ENCODE results near the gene DMRTB1.

DMRTB1 gene

DNA sequence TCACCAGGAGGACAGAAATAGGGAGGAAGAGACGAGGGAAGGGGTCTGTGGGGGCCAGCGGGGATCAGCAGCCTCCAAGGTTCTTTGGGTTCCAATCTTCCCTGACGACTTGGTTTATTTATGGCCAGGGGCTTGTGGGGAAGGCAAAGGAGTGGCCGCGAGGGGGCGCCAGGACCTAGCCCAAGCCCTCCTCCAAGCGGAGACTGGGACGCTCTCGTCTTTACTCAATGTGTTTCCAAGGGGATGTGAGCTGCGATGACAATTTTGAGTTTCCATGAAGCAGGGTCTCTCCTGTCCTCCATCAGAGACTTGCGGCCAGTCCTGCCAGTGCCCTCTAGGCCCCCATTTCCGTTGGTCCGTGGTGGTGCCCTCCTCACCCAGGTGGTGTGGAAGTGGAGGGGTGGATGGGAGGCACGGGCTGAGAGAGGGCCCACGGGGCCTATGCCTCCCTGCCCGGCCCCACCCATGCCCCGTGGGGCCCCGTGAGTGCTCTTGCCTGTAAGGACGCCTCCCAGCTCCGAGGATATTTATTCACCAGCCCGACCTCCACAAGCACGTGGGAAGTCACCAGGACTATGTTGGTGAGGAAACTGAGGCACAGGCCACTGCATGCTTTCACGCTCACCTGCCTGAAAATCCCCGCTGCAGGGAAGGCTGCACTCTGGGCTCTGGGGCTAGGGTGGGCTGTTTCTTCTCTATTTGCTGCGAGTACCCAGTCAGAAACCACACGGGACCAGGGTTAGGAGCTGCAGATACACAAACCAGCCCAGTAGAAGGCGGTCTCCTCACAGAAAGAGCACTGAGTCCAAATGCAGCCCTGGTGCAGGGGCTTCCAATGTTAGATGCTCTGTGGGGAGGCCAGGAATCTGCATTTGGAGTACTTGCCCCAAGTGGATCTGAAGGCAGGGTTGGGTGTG lies 26.5 kb downstream of the DMRTB1 start:
- H3K4me3 ChIP-seq (ENCODE audit: low read depth, low read length): no peak overlapping the region
- TF ChIP-seq, protein P1, sequence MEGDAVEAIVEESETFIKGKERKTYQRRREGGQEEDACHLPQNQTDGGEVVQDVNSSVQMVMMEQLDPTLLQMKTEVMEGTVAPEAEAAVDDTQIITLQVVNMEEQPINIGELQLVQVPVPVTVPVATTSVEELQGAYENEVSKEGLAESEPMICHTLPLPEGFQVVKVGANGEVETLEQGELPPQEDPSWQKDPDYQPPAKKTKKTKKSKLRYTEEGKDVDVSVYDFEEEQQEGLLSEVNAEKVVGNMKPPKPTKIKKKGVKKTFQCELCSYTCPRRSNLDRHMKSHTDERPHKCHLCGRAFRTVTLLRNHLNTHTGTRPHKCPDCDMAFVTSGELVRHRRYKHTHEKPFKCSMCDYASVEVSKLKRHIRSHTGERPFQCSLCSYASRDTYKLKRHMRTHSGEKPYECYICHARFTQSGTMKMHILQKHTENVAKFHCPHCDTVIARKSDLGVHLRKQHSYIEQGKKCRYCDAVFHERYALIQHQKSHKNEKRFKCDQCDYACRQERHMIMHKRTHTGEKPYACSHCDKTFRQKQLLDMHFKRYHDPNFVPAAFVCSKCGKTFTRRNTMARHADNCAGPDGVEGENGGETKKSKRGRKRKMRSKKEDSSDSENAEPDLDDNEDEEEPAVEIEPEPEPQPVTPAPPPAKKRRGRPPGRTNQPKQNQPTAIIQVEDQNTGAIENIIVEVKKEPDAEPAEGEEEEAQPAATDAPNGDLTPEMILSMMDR (IDR thresholded peaks at IDR 0.05; ENCODE audit: control insufficient read depth, extremely low read depth, insufficient read depth): peak; percentile 87
- peak; percentile 38 for DNase-seq (ENCODE audit: low read depth)

DNA sequence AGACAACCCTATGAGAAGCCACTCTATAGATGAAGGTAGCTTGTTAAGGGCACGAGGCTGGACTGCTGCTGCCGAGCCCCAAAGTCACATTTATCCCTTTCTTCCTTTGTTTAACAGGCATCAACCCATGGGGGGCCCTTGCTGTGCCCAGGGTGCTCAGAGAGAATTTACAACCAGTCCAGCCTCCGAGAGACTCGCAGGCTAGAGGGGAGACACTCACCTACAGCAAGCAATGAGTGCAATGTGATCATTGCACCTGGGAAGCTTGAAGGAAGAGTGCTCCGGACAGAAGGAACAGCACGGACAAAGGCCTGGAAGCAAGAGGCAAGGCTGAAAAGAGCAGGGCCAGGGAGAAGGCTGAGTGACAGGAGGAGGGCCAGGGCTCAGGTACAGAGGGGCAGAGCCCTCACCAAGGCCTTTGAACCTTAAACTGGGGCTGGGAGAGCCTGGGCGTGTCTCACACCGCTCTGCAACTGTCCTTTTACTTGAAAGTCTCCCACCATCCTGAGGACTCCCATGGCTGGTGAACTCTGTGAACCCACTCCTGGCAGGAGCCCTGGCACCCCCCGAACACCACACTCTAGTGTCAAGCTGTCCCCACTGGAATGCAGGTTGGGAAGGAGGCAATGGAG lies 27.3 kb downstream of the DMRTB1 start:
- TF ChIP-seq, protein P1 (IDR thresholded peaks at IDR 0.05; ENCODE audit: control insufficient read depth, extremely low read depth, insufficient read depth): no peak
- H3K4me3 ChIP-seq (ENCODE audit: low read depth, low read length): no peak overlapping the region
- no peak for DNase-seq (ENCODE audit: low read depth)

DNA sequence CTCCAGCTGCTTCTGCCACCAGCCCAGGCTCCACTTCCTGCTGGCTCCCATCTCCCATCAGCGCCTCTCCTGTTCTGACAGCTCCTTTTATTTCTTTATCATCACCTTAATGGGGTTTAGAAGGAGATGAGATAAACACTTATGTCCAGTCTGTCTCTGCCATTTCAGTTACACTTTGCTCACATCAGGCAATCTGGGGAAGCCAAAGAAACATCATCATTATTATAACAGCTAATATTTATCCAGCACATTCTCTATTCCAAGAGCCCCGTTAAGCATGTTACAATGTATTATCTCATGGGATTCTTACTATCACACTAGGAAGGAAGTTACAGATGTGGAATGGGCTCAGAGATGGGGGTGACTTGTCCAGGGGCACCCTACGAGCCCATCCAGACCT lies 31.2 kb downstream of the DMRTB1 start:
- TF ChIP-seq, protein P1 (IDR thresholded peaks at IDR 0.05; ENCODE audit: control insufficient read depth, extremely low read depth, insufficient read depth): no peak
- DNase-seq (ENCODE audit: low read depth): no peak
- no peak overlapping the region for H3K4me3 ChIP-seq (ENCODE audit: low read depth, low read length)

DNA sequence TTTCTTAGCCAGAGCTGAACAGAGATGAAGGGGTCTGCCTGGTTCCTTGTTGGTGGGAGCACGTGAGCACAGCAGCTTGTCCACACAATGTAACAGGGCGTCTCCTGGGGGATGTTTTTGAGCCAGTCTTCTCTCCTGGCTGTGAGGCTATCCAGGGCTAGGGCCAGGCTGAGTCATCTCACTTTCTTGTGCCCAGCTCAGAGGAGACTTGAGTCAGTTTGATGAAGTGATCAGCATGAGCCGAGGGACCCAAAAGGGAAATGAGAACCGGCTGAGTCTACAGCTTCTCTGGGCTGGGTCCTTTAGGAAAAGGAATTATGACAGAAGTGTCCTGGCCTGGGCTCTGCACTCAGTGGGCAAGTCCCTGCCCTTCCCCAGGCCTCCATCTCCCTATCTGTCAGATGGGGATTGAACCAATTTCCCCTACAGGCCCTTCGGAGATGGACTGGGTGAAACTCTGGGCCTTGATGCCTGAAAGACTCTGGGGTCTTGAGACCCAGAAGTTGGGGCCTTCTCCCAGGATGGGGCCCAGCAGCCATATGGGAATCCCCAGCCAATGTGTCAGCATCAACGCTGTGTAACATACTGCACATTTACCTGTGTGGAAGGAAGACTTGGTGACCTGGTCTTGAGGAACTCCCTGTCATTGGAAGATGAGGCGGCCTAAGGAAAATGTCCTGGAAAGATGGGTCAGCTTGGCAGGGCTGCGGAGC lies 36.6 kb downstream of the DMRTB1 start:
- no peak for DNase-seq (ENCODE audit: low read depth)
- H3K4me3 ChIP-seq (ENCODE audit: low read depth, low read length): no peak overlapping the region
- TF ChIP-seq, protein P1 (IDR thresholded peaks at IDR 0.05; ENCODE audit: control insufficient read depth, extremely low read depth, insufficient read depth): no peak

DNA sequence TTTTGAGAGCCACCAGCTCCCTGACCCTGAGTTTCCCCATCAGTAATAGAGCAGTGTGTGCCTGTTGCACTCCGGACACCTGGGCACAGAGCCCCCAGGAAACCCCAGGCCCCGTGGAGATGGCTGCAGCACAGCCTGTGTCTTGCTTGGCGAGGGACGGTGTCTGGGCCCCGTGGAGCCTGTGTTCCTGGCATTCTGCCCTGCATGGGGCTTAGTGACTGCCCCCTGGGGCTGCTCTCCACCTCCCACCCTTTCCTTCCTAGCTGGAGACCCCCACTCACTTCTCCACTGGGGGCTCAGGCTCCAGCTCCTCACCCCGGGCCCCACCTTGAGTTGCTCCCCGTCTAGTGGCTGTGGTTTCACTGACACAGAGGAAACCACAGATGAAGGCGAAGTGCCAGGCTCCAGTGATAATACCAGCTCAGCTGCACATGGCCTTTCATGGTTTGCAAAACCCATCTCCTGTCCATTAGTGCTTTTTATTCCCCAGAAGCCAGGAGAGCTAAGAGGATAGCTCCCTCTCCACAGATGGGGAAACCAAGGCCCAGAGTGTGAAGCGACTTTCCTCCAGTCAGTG lies 39.4 kb downstream of the DMRTB1 start:
- H3K4me3 ChIP-seq (ENCODE audit: low read depth, low read length): no peak overlapping the region
- TF ChIP-seq, protein P1 (IDR thresholded peaks at IDR 0.05; ENCODE audit: control insufficient read depth, extremely low read depth, insufficient read depth): no peak
- no peak for DNase-seq (ENCODE audit: low read depth)

DNA sequence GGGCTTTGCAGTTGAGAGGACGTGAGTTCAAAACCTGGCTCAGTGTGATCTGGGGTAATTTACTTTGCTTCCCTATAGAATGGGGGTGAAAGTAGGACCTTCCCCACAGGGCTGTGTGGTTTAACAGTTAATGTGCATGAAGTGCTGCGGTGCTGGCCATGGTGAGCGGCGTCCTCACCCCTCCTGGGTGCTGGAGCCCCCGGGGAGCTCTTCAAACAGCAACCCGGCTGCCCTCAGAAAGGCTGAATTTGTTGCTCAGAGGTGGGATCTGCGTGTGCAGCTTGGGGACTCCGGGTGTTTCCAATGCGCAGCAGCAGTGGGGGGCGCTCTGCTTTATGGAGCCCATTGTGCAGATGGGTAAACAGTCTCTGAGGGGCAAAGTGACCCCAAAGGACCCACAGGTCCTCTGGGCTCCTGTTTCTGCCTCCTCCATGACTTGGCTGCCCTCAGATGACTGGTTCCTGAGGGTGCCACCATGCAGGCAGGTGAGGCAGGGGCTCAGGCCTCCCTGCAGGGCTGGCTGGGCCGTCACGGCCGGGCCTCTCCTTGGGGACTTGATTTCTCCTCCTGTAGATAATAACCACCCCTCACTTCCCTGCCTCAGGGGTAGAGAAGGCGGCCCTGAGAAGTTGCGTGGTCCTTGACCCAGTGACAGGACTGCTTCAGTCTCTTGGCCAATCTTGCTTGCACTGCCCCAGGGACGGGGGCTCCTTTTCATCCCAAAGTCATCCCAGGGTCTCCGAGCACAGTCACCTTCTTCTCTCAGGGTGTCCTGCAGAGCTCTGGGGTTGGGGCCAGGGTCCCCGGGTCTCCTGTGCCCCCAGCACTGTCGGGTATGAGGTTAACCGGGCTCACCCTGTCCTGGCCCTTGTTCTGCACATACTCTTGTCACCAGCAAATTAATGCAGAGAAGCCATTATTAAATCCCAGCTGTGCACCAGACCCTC lies 40.3 kb downstream of the DMRTB1 start:
- TF ChIP-seq, protein P1 (IDR thresholded peaks at IDR 0.05; ENCODE audit: control insufficient read depth, extremely low read depth, insufficient read depth): no peak

More for the DNA sequence above, 40.3 kb downstream of the DMRTB1 start:
- H3K4me3 ChIP-seq (ENCODE audit: low read depth, low read length): no peak overlapping the region
- DNase-seq (ENCODE audit: low read depth): no peak
